HT-29 (cell line): Measurements from ENCODE around the gene DLG1. TPM values are rescaled to one million over a fixed set of nuclear protein-coding genes. Genes with fewer than 3 reads are reported as not detected.

Source experiments
- DNase-seq: peaks from one replicate; pipeline ENCODE4 v3.0.0-alpha.2; 2015; ENCODE audit warnings: low spot score
- total RNA-seq: library from RNA; depleted of rRNA; stranded (reverse); fragments of >200 nt; shearing (Covaris generic); gene quantifications from 2 replicates; pipeline ENCODE4 v1.2.3, GENCODE V29; 2014

DLG1 gene
- total RNA-seq, 1 experiment from 2014 or later: 36.7 TPM

DNA sequence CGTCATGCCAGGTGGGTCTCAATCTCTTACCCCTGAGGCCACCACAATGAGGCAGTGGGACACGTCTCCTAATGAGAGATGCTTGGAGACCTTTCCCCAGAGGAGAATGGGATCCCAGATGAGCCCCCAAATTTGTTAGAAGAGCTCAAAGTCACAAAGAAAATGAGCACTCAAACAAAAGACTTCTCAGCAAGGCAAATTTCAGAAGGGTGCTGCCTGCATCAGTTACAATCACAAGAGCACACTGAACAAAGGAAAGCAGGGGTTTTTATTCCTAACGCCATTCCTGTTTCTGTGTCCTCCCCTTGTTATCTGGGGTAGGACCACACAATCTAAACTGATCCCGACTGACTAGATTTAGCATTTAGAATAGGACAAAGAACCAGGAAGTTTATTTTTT lies 50.1 kb downstream of the DLG1 start:
- DNase-seq: no peak

DNA sequence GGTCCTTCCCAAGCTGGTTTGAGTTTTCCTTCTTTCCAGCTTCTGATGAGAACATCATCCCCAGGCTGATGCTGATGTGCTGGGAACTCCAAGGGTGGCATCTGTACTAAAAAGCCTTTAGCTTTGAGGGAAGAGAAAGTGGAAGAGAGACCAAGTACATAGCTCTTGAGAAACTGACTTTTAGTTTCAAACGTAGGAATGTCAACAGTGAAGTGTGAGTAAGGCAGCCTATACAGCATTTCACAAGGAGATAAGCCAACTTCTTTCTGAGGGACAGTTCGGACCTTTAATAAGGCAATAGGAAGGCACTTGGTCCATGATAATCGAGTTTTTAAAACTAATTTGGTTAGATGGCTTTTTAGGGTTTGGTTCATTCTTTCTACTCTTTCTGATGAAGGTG lies 53.7 kb downstream of the DLG1 start:
- no peak for DNase-seq

DNA sequence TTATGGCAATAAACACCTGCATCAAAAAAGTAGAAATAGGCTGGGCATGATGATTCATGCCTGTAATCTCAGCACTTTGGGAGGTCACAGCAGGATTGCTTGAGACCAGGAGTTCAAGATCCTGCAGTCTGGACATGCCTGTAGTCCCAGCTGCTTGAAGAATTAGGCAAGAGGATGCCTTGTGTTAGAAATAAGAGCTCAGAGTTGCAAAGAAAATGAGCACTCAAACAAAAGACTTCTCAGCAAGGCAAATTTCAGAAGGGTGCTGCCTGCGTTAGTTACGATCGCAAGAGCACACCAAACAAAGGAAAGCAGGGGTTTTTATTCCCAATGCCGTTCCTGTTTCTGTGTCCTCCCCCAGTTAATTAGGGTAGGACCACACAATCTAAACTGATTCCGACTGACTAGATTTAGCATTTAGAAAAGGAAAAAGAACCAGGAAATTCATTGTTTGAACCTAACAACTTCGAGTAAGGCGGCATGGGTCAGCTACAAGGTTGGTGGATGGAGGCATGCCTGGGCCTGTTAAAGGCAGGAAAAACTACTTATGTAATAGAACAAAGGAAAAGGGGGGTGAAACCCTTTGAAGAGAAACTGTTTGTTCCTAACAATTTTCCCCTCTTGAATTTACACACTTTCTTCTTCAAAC lies 55.5 kb downstream of the DLG1 start:
- DNase-seq: no peak

DNA sequence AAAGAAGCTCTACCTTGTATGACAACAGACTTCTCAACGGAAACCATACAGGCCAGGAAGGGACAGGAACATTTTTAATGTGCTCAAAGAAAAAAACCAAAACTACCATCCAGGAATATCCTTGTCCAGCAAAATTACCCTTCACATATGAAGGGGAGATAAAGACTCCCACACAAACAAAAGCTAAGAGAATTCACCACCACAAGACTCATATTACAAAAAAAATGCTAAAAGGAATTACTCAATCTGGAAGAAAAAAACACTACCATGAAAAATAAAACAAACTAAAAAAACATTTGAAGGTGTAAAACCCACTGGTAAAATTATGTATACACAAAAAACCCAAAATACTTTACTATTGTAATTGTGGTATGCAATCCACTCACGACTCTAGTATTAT lies 57.2 kb downstream of the DLG1 start:
- no peak for DNase-seq

DNA sequence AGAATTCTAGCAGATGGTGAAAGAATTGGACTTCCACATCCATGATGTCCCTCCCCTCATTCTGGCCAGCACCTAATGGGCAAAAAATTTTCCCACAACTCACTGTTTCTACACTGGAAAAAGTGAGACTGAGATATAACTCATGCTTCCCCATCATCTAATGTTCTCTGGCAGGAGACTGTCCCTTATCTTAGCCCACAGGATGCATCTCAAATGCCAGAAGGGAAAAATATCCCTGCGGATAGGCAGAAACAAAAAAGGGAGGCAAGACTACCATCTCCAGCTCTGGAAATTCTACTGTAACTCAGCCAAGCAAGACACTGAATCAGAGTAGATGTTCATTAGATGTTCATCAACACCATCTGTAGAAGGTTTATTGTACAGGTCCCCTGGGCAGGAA lies 58.6 kb downstream of the DLG1 start:
- no peak for DNase-seq

DNA sequence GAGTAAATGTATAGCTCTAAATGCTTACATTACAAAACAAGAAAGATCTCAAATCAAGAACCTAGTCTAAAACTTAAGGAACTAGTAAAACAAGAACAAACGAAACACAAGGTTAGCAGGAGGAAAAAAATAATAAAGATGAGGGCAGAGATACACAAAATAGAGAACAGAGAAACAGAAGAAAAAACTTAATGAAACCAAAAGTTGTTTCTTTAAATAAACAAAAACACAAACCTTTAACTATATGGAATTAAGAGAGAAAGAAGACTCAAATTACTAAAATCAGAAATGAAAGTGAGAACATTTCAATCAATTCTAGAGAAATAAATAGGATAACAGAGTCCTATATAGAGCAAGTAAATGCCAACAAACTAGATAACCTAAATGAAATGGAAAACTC lies 59.6 kb downstream of the DLG1 start:
- no peak for DNase-seq

DNA sequence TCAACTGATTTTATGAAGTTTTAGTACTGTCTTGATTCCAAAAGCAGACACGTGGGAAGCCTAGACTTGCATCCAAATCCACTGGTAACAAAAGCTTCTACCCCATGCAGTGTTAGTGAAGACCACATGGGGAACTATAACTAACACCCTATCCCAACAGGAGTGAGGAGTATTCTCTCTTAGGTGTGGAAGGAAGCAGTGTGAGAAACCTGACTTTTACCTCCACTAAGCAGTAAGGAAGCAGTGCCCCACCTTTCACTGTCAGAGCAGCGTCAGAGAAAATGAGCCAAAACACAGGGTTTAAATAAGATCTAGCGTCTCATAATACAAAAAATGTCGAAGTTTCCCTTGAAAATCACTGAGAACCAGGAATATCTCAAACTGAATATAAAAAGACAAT lies 60.5 kb downstream of the DLG1 start:
- no peak for DNase-seq

DNA sequence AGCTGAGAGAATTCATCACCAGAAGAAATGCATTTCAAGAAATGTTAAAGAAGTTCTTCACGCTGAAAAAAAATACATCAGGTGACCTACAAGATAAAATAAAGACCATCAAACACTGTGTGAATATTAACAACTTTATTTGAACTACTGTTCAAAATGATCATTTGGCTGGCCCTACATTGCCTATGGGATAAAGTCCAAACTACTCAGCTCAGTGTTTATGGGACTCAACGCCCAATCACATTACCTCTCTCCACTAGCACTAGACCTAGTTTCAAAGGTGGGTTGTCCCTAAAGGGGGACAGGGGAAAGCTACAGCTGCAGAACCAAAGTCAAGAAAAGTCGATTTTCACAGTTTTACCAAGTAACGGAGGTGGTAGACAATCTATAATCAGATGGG lies 62.0 kb downstream of the DLG1 start:
- no peak for DNase-seq

DNA sequence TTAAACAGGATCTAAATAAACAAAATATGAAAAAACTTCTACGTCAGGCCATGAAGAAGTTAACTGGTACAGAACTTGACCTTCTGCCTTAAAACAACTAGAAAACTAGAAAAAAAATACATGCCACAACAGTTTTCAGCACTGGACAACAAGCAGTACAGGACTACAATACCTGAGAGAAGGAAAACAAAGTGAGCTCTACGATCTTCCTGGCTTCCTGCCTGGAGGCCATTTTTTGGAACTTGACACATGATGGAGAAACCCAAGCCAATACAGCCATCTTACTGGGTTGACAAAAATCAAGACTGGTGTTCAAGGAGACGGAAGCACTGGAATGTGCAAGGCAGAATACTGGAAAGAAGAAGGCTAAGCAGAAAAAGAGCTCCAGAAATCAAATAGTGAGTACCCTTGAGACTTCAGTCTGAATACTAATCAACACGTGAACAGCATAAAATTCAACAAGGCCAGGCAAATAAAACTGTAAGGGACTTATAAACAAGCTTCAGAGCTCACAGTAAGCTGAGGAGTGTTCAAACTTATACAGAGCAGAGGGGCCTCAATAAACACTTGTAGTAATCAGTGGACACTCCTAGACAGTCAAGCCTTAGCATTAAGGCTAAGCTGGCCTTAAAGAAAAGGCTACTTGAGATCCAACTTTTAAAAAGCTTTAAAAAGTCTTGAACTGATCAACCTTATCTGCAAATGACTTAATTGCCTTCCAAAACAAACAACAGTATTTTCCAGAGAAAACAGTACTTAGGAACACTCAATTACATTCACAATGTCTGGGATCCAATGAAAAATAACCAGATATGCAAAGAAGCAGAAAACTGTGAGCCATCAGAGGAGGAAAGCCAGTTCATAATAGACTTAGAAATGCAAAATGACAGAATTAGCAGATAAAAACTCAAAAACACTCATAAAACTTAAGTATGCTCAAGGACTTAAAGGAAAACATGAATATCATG lies 63.2 kb downstream of the DLG1 start:
- DNase-seq: no peak

DNA sequence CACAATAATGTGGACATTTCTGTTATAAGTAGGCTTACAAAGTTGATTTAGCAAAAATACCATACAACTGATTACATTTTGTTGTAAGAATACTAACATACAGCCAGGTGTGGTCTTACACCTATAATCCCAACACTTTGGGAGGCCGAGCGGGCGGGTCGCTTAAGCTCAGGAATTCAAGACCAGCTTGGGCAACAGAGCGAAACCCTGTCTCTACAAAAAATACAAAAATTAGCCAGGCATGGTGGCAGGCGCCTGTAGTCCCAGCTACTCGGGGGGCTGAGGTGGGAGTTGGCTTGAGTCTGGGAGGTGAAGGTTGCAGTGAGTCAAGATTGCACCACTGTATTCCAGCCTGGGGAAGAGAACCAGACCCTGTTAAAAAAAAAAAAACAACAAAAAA lies 67.1 kb downstream of the DLG1 start:
- no peak for DNase-seq

DNA sequence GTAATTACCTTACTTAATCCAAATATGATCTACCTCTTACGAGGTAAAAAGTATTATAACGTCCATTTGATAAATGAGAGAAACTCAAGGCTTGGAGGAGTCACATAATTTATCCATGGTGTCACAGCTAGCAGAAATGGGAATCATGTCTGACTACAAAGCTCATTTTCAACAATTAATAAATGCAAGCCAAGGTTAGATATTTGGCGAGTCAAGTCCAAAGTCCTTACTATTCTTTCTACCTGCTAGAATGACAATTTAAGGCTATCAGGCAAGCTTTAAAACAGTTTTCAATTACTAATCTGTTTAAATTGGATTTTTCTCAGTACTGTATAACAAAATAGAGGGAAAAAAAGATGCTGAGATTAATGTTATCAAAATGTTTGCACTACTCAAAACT lies 68.6 kb downstream of the DLG1 start:
- no peak for DNase-seq

DNA sequence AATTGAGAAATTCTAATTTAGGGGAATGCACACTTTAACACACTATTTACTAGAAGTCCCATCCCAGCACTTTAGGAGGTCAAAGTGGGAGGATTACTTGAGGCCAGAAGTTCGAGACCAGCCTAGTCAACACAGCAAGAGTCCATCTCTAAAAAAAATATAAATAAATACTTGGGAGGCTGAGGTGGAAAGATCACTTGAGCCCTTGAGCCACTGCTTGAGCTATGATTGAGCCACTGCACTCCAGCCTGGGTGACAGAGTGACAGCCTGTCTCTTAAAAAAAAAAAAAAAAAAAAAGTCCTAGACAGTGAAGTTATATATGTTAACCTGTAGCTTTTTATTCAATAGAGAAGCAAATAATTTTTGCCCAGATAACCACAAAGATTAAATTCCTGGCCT lies 69.2 kb downstream of the DLG1 start:
- DNase-seq: no peak

DNA sequence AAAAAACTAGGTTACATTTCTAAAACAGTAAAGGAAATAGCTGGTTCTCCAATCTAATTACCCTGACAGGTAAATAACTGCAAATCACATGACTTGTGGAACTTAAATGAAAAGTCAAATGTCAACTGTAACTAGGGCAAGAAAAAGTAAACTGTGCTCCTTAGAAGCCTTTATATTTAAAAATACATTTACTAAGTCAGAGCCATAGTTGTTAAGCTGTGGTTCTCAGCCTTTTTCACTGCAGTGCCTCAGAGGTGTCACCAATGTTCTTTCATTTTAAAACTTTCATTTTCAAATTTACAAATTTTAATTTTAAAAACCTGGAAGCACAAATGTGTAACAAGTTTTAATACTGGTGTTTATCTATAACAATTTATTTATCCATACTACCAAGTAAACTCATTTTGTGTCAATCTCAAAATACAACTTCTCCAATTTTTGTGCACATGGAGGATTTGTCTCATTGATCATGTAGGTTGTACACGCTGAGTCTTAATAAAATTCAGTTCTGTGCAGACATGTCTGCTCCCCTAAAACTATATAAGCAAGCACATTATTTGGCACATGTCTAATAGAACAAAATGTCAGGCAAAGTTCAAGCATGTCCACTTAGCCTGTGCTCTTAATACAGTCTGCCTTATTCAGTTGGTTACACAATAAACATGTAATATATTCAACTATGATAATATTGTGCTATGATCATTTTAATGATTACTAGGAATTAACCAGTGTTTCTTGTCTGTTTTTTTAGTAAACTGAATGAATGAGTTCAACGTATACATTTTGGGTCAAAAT lies 70.4 kb downstream of the DLG1 start:
- no peak for DNase-seq

DNA sequence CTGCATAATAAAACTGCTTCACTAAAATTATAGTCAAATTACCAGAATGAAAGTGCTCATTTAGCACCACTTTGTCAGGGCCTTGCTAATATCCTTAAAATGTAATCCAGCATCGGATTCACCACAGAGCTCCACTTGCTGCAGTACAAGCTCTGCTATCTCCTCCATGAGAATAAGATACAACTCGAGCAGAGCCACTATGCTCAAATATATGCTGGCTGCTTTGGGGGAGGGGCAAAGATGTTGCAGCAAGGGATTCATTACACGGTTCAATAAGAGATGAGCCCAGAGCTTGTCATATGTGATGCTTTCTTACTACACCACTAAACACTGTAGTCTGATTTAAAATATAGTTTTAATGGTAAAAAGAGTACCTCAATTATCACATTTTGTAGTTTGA lies 72.2 kb downstream of the DLG1 start:
- DNase-seq: no peak

DNA sequence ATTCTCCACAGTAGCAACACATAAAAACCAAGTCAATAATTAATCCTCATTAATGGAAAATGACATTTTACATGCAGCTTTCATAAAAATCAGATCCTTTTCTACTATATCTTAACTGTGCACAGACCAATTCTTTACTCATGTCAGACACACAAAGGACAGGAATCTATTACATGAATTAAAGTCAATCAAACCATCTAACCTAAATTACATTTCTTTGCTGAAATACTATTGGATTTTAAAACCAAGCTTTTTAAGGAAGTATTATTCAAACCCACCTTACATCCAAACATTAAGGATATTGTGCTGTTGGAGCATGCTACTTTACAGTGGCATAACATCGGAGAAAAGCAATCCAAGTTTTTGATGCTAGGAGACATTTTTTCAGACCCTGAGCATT lies 72.8 kb downstream of the DLG1 start:
- no peak for DNase-seq

DNA sequence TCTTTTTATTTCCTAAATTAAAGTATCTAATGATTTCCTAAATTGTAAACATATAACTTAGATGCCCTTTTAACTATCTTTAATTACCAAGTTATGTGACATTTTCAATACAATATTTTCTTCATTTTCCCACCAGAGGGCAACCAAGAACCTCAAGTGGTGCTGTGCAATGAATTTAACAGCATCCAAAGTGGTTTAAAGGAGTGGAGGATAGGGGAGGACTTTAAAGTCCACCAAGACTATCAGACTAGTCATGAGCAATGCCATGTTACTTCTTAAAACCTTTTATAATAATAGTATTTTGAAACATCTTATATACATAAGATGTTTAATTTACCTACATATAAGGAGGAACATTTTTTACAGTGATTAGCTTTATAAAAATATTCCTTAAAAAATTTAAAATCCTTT lies 74.4 kb downstream of the DLG1 start:
- DNase-seq: peak; percentile 69

DNA sequence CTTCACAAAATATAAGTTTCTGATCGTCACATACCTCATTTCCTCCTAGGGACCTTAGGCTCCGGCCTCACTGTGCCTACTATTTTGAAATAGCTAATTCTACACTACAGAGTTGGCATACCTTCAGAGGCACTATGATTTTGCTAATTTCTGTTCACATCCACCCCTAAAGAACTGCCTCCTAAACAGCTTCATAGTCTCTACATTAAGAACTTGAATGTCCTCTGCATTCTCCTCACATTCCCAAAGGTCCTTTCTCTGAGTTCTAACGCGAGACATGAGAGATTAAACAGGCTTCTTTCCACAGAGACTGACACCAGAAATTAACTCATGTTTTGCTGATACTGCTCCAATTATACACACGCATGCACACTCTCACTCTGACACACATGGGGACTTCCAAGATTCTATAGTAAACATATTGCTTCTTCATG lies 75.5 kb downstream of the DLG1 start:
- DNase-seq: no peak

DNA sequence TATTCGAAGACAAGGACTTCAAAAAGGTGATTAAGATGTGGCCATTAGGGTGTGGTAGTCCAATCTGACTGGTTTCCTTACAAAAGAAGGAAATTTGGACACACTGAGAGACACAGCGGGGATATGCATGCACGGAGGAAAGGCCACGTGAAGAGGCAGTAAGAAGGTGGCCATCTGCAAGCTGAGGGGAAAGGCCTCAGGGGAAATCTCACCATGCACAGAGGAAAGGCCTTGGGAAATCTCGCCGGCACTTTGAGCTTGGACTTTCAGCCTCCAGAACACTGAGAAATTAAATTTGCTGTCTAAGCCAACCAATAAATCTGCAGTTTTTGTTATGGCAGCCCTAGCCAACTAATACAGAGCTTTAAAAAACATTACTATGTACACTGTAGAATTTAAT lies 78.8 kb downstream of the DLG1 start:
- DNase-seq: no peak

DNA sequence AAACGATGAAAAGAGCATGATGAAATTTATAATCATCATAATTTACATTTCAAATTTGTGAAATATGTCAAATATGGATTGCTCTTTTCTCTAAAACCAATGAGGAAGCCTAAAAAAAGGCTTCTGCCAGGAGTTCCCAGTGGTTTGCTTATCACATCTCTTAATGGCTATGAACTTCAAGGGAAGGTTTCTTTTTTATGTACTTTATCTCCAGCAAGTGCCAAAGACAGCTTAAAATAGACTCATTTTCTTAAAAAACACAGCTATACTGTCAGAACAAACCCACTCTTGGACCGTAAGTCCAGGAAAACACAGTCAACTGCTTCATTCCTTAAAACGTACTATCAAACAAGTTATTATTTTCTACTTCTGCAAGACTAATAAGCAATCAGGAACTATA lies 80.2 kb downstream of the DLG1 start:
- no peak for DNase-seq

DNA sequence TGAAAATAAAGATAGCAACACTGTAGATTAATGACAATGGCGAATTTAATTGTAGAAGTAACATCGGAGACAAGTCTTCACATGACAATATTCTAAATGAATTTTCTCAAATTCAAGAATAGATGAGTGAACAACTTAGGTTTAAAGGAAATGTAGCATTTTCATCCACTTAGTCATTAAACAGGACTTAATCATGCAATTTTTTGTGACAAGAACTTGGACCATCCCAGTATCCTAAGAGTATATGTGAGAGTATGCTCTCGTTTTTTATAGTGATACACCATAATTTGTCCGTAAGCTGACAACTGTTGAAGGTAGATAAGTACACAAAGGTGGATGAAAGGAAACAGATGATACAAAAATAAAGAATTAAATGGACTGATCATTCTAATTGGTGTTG lies 81.5 kb downstream of the DLG1 start:
- DNase-seq: no peak

DNA sequence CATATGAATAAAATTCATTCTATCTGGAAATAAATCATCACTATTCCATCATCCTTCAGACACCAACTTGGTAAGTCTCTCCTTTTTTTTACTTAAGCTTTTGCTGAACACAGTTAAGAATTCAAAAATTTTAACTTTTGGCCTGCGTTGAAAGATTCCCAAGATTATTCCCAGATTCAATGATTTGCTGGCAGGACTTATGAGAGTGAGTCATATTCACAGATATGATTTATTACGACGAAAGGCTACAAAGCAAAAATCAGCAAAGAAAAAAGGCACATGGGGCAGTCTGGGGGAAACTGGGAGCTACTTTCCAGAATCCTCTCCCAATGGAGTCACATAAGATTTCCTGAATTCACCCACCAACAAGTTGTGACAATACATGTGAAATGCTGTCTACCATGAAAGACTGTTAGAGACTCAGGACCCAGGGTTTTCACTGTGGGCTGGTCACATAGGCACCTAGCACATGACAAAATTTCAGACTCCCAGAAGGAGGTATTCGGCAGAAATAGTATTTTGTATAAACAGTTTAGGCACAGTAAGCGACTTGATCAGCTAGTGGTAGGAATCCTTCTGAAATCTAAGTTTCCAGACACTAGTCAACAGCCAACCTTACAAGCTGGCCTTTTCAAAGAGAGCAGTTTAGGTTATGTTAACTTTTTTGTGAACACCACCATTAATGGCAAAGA lies 82.1 kb downstream of the DLG1 start:
- DNase-seq: no peak

DNA sequence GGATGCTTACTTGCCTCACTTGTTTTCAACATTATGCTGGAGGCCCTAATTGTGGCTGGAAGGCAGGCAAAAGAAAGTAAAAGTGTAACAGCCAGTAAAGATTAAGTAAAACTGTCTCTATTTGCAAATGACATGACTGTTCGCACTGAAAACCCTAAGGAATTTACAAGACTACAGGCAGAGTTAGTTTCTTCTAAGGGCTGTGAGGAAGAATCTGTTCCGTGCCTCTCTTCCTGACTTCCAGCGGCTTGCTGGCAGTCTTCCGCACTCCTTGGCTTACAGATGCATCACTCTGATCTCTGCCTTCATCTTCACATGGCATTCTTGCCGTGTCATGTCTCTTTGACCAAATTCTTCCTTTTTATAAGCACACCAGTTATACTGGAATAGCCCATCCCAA lies 86.1 kb downstream of the DLG1 start:
- DNase-seq: no peak
